Stimulated activated CD4-positive, alpha-beta T cell treated with anti-CD3 and anti-CD28 coated beads, TNF-alpha, amount 100 ng/mL, for 1 hour (primary cell): ENCODE data around the gene IL15.

ENCODE experiments used
- DNase-seq, 3 donors: peaks; one replicate each; pipeline ENCODE4 v3.0.0-alpha.2; 2020; ENCODE audit warnings: low read depth in 3 of 3, low spot score in 1 of 3

The IL15 gene

DNA sequence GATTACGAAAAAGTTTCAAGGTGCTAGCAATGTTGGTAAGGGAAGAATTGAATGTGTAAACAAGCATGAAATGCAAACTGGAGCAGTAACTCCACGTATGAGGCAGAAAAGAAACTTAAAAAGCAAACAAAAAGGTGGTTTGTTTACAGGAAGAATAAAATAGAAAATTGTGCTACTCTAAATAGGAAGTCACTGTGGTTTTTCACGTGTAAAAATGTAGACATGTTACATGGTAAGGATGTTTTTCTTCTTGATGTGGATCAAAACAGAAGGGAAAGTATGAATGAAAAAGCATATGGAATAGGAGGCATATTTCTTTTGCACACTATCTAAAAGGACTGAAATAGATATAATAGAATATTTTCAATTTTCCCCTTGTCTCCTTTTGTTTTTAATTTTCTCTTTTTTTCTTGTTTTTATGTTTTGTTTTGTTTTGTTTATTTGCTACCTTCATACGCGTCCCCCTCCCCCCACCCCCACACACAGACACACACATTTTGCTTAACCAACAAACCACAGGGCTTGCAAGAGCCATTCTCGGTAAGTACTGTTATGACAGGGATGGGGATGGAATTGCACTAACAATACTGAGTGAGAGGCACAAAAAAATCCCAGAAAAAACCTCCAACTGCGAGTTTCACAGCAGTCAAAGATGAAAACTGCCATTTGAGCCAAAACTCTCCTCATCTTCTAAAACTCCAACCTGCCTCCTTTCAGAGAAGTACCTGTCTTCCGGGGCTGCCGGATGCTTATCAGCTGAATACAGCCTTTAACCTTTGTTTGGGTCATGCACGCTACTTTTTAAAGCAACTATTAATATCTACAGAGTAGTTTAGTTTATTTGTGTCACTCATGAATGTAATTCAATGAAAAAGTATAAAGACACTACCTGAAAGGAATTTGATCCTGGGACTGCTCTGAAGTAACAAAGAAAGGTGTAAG lies 135.8 kb downstream of the IL15 start:
- no peak for DNase-seq

DNA sequence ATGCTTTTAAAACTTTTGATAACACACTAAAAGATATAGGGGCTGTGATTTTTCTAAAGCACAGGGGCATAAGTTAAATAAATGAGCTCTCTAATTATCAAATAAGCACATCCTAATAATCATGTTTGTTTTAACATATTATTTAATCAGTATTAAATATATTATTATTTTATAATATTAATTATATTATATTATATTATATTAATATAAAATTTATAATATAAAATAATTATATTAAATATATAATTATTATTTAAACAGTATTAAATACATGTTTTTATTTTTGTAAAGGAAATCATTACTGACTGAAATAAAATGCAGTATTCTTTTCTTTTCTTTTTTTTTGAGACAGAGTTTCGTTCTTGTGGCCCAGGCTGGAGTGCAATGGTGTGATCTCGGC lies 136.5 kb downstream of the IL15 start:
- no peak for DNase-seq

DNA sequence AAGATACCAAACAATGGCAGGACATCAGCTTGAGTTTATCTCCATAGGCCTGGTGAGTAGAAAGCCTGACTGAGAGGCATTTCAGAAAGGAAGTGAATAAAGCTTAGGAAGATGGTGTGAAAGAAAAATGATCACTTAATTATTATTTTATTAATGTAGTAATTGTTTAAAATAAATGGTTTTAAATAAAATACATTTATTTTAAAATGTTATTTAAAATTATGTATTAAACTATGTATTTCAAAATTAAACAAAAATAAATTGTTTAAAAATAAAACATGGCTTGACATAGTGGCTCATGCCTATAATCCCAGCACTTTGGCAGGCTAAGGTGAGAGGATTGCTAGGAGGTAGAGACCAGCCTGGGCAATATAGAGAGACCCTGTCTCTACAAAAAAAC lies 145.8 kb downstream of the IL15 start:
- no peak for DNase-seq
